ENCODE results near the gene PLPP3. TPM values are rescaled to one million over a fixed set of nuclear protein-coding genes. Genes with fewer than 3 reads are reported as not detected.
A peak's percentile ranks its signal among the peaks of the same experiment; 100 is the strongest.

PLPP3 gene
- total and polyA plus RNA-seq, 9 of the 15 experiments (the other 6 are each of a cell fraction or from before 2014, with no cell fraction given): 0.07 to 0.54 (median 0.20) TPM

DNA sequence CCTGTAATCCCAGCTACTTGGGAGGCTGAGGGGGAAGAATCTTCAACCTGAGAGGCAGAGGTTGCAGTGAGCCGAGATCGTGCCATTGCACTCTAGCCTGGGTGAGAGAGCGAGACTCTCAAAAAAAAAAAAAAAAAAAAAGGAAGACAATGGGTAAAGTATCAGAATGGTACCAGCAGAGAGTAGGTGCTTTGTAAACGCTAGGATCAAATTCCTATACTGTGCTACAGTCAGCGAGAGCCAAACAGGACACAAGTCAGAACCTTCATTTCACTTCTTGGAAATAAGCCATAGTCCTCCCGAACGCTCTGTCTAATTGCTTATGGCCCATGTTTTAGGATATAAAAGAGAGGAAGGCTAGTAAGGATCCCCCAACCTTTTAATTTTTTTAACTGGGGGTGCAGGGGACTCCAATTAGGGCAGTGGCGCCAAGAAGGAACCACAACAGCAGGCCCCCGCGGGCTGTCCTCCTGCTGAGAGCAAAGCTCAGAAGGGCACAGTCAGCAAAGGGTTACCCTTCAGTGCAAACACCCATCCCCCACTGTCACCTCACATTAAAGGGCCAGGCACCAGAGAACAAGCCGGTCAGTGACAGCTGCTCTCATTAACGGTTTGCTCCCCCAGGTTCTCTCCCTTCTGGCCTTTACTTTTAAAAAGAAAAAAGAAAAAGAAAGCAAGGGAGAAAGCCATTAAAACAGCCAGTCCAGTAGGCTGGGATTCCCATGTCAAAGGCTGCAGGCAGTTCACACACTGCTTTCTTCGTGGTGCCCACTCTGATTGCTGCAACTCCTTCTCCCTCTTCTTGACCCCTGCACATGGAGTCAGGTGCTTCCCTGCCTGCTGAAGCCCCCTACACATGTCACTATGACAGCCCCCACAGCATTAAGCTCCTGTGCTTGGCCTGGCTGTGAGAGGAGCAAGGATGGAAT lies 69.4 kb downstream of the PLPP3 start:
- peak overlapping the region; percentile 10 to 61; a peak in 2 of 4 replicates for H3K9ac ChIP-seq (ENCODE audit: insufficient read depth in 1 of 2, low read depth in 2 of 2, low read length in 2 of 2)
- H3K27me3 ChIP-seq (ENCODE audit: control insufficient read depth in 2 of 2, insufficient read depth in 2 of 2, low read length in 2 of 2): no peaks in the 10 kb centered on the region
- ChIA-PET CTCF (ENCODE audit: low intra/inter-chr PET ratio) (no interaction called here), POLR2A (interaction anchor here (0.6 kb wide), 1 partner anchor 1552 kb away, joined by 3 read pairs; no protein-coding TSS in a partner anchor)
- FAIRE-seq (no peak), DNase-seq (ENCODE audit: extremely low read depth in 1 of 4, low spot score in 3 of 4) (peak; percentile 44 to 50 (median 45)), ATAC-seq (peak; percentile 81)
- no peaks in the 10 kb centered on the region for H3K9me3 ChIP-seq (replicated peaks; ENCODE audit: control insufficient read depth, insufficient read depth, low read depth, low read length)
- H4K20me1 ChIP-seq (replicated peaks; ENCODE audit: control insufficient read depth, insufficient read depth, low read length): no peaks in the 10 kb centered on the region
- H3K27ac ChIP-seq (ENCODE audit: extremely low read depth, low read depth, low read length): peak overlapping the region; percentile 31; the same call in 2 of the 3 replicates
- peaks cover 12 to 39% of the 10 kb centered on the region in 2 experiments for H3K4me1 ChIP-seq (replicated peaks in 1 of 2; ENCODE audit: control insufficient read depth in 2 of 2, insufficient read depth in 2 of 2, low read length in 2 of 2)
- no peaks in the 10 kb centered on the region for H3K79me2 ChIP-seq (ENCODE audit: control insufficient read depth, insufficient read depth, low read length)
- peak overlapping the region; percentile 76 for H2AFZ ChIP-seq (ENCODE audit: low read depth, low read length)
- no TSS peak for BruUV-seq (replicated peaks)
- no peaks in the 10 kb centered on the region for H3K9me1 ChIP-seq (ENCODE audit: control insufficient read depth, insufficient read depth, low read length)
- WGBS (ENCODE audit: insufficient coverage, low coverage, missing lambda C conversion rate): 27% methylated on average over 12 of the region's 13 CpGs
- no peaks in the 10 kb centered on the region for H3K36me3 ChIP-seq (ENCODE audit: control insufficient read depth, insufficient read depth, low read length)
- intact Hi-C loops (cut with micrococcal nuclease) (no loop called here), in situ Hi-C loops (cut with MboI) (no loop called here)
- no peak overlapping the region for H3K4me3 ChIP-seq
- peak overlapping the region; percentile 44 for H3K4me2 ChIP-seq (ENCODE audit: insufficient read depth, low read length)
- TF ChIP-seq THRAP3 (IDR thresholded peaks at IDR 0.05; ENCODE audit: borderline replicate concordance): no peak
- peak; percentile 49; the same call in 1 of the 2 replicates for TF ChIP-seq ZNF316 (IDR thresholded peaks at IDR 0.05)
- no peak for TF ChIP-seq MYBL2 (IDR thresholded peaks at IDR 0.05; ENCODE audit: low read depth)
- TF ChIP-seq MYBL2 (CRISPR knock-in tag; IDR thresholded peaks at IDR 0.05; ENCODE audit: borderline replicate concordance): no peak
- TF ChIP-seq ZNF696 (CRISPR knock-in tag; conservative IDR thresholded peaks at IDR 0.05): no peak
- TF ChIP-seq NR3C1 (CRISPR knock-in tag; IDR thresholded peaks at IDR 0.05): no peak
- TF ChIP-seq OTX1 (CRISPR knock-in tag; IDR thresholded peaks at IDR 0.05): no peak
- TF ChIP-seq TRIM24 (IDR thresholded peaks at IDR 0.05): no peak
- no peak for TF ChIP-seq ZBTB7A (IDR thresholded peaks at IDR 0.05; ENCODE audit: borderline replicate concordance, control insufficient read depth, low read depth, low read length)
- TF ChIP-seq, protein P1, sequence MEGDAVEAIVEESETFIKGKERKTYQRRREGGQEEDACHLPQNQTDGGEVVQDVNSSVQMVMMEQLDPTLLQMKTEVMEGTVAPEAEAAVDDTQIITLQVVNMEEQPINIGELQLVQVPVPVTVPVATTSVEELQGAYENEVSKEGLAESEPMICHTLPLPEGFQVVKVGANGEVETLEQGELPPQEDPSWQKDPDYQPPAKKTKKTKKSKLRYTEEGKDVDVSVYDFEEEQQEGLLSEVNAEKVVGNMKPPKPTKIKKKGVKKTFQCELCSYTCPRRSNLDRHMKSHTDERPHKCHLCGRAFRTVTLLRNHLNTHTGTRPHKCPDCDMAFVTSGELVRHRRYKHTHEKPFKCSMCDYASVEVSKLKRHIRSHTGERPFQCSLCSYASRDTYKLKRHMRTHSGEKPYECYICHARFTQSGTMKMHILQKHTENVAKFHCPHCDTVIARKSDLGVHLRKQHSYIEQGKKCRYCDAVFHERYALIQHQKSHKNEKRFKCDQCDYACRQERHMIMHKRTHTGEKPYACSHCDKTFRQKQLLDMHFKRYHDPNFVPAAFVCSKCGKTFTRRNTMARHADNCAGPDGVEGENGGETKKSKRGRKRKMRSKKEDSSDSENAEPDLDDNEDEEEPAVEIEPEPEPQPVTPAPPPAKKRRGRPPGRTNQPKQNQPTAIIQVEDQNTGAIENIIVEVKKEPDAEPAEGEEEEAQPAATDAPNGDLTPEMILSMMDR (IDR thresholded peaks at IDR 0.05 in 2 of 3, conservative IDR thresholded peaks at IDR 0.05 in 1 of 3; ENCODE audit: insufficient read depth in 2 of 3, low read depth in 1 of 3, low read length in 3 of 3): no peak
- TF ChIP-seq IFI16 (CRISPR knock-in tag; IDR thresholded peaks at IDR 0.05): no peak
- TF ChIP-seq, protein P2, sequence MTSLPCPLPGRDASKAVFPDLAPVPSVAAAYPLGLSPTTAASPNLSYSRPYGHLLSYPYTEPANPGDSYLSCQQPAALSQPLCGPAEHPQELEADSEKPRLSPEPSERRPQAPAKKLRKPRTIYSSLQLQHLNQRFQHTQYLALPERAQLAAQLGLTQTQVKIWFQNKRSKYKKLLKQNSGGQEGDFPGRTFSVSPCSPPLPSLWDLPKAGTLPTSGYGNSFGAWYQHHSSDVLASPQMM (CRISPR knock-in tag; IDR thresholded peaks at IDR 0.05): no peak
- TF ChIP-seq FIP1L1 (IDR thresholded peaks at IDR 0.05; ENCODE audit: low read depth, low read length, poor library complexity, severe bottlenecking): no peak
- no peak for TF ChIP-seq FOXJ3 (CRISPR knock-in tag; IDR thresholded peaks at IDR 0.05)
- TF ChIP-seq CBX5 (IDR thresholded peaks at IDR 0.05; ENCODE audit: borderline replicate concordance, low read depth): no peak
- TF ChIP-seq TCF7L2 (IDR thresholded peaks at IDR 0.05; ENCODE audit: low read depth, low read length): no peak
- TF ChIP-seq, protein P3, sequence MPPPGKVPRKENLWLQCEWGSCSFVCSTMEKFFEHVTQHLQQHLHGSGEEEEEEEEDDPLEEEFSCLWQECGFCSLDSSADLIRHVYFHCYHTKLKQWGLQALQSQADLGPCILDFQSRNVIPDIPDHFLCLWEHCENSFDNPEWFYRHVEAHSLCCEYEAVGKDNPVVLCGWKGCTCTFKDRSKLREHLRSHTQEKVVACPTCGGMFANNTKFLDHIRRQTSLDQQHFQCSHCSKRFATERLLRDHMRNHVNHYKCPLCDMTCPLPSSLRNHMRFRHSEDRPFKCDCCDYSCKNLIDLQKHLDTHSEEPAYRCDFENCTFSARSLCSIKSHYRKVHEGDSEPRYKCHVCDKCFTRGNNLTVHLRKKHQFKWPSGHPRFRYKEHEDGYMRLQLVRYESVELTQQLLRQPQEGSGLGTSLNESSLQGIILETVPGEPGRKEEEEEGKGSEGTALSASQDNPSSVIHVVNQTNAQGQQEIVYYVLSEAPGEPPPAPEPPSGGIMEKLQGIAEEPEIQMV (tag; conservative IDR thresholded peaks at IDR 0.05; ENCODE audit: low read depth): no peak
